Measurements from ENCODE around the gene ZNF880.

- no peak for TF ChIP-seq CTCF (IDR thresholded peaks at IDR 0.05)
- peak; percentile 29 to 67 for TF ChIP-seq POLR2A (IDR thresholded peaks at IDR 0.05)
These were observed 27.8 kb downstream of the ZNF880 start, which contains the start of gene ZNF528 for GRCh38 chr19:52397310-52398080.

Data from adrenal gland (tissue), 5 donors.